ENCODE measurements around the gene ZDHHC15.
"Not testable (repeated sequence)": the region's sequence is repeated elsewhere in the genome, so short reads cannot be mapped to it uniquely, and the experiment has no call there.

DNA sequence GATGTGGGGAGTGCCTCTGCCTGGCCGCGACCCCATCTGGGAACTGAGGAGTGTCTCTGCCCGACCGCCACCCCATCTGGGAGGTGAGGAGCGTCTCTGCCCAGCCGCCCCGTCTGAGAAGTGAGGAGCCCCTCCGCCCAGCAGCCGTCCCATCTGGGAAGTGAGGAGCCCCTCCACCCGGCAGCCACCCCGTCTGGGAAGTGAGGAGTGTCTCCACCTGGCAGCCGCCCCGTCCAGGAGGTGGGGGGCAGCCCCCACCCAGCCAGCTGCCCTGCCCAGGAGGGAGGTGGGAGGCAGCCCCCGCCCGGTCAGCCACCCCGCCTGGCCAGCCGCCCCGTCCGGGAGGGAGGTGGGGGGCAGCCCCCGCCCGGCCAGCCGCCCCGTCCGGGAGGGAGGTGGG is 115.7 kb downstream of the ZDHHC15 start:
- TF ChIP-seq POLR2A (IDR thresholded peaks at IDR 0.05) = not testable (repeated sequence)
- TF ChIP-seq, protein P1, sequence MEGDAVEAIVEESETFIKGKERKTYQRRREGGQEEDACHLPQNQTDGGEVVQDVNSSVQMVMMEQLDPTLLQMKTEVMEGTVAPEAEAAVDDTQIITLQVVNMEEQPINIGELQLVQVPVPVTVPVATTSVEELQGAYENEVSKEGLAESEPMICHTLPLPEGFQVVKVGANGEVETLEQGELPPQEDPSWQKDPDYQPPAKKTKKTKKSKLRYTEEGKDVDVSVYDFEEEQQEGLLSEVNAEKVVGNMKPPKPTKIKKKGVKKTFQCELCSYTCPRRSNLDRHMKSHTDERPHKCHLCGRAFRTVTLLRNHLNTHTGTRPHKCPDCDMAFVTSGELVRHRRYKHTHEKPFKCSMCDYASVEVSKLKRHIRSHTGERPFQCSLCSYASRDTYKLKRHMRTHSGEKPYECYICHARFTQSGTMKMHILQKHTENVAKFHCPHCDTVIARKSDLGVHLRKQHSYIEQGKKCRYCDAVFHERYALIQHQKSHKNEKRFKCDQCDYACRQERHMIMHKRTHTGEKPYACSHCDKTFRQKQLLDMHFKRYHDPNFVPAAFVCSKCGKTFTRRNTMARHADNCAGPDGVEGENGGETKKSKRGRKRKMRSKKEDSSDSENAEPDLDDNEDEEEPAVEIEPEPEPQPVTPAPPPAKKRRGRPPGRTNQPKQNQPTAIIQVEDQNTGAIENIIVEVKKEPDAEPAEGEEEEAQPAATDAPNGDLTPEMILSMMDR (IDR thresholded peaks at IDR 0.05) = not testable (repeated sequence)

Measured in heart left ventricle (tissue), 13 donors.